Lower leg skin (tissue), 4 donors: ENCODE data around the gene ZSCAN5C. TPM values are rescaled to one million over a fixed set of nuclear protein-coding genes. Genes with fewer than 3 reads are reported as not detected.
"Not testable (repeated sequence)": the region's sequence is repeated elsewhere in the genome, so short reads cannot be mapped to it uniquely, and the experiment has no call there.

Source experiments
- DNase-seq, 2 donors: peaks; one replicate each; pipeline ENCODE4 v3.0.0-alpha.2; 2019; ENCODE audit warnings: low spot score in 2 of 2
- H3K4me3 ChIP-seq: fragments of 200-600 bp; sonication (generic); 2 replicates; pipeline ENCODE4 v1.5.1; 2017; ENCODE audit warnings: mild to moderate bottlenecking, low read depth; ENCODE audit not compliant: poor library complexity, severe bottlenecking
- CTCF ChIP-seq, 3 donors: fragments of 450-650 bp; IDR thresholded peaks; one replicate each; pipeline ENCODE4 v1.5.1; 2016; ENCODE audit warnings: antibody characterized with exemption in 3 of 3, mild to moderate bottlenecking in 3 of 3, moderate library complexity in 2 of 3
- POLR2A ChIP-seq, 2 donors: fragments of 450-650 bp; IDR thresholded peaks; one replicate each; pipeline ENCODE4 v1.6.1; 2016 to 2017; ENCODE audit warnings: antibody characterized with exemption in 2 of 2, mild to moderate bottlenecking in 1 of 2, moderate library complexity in 1 of 2
- WGBS, 2 donors: methylation state at CpG; one replicate each; pipeline ENCODE4 v1.1.5; 2018; 5-methylcytosine and 5-hydroxymethylcytosine counted together
- intact Hi-C: fragments of 100-400 bp; cut with DNase I; formaldehyde crosslinking; loops from one replicate; pipeline ENCODE4 v1.15.0; 2023; ENCODE audit warnings: low total_unique reads
- total RNA-seq, 4 donors: library from RNA; depleted of rRNA; stranded (reverse); fragments of >200 nt; gene quantifications; one replicate each; pipeline ENCODE4 v1.1.0, GENCODE V29; 2016

Gene ZSCAN5C
- total RNA-seq, 4 donors from 2014 or later, result not detected

DNA sequence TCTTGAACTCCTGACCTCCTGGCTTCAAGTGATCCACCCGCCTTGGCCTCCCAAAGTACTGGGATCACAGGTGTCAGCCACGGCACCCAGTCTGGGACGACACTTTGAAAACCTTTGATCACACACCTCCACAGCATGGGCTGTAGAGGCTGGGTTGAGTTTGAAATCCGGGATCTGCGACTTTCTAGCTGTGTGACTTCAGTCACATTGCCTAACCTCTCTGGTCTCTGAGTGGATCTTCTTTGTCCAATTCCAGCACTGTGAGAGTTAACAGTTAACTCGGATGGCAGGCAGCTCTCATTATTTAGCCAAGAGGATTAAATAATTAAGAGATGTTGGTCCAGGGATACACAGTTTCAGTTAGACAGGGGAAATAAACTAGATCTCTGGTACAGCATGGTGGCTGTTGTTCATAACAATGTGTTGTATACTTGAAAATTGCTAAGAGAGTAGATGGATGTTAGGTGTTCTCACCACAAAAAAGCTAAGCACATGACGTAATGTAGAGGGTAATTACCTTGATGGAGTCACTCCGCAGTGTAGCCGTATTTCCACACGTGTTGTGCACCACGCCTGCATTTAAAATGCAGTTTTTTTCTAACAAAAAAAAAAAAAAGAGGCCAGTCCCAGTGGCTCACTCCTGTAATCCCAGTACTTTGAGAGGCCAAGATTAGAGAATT, 24.4 kb upstream of the ZSCAN5C start:
- DNase-seq, result no peak
- H3K4me3 ChIP-seq, result no peak overlapping the region
- TF ChIP-seq POLR2A (IDR thresholded peaks at IDR 0.05) (no peak), CTCF (IDR thresholded peaks at IDR 0.05) (no peak)
- intact Hi-C loops, result no loop called here
- WGBS, 2 donors, result 48 to 55% methylated on average over 11 of the region's 11 CpGs

- TF ChIP-seq POLR2A (IDR thresholded peaks at IDR 0.05) (no peak), CTCF (IDR thresholded peaks at IDR 0.05) (no peak)
- no peak for DNase-seq
- no peak overlapping the region for H3K4me3 ChIP-seq
- WGBS, 2 donors, result 83 to 84% methylated on average over 17 of the region's 17 CpGs
- intact Hi-C loops, result no loop called here
These were observed 12.3 kb upstream of the ZSCAN5C start for GRCh38 chr19:56189785-56190184.

- no peak overlapping the region for H3K4me3 ChIP-seq
- 75 to 77% methylated on average over 7 of the region's 7 CpGs for WGBS, 2 donors
- intact Hi-C loops, result no loop called here
- no peak for DNase-seq
- TF ChIP-seq CTCF (IDR thresholded peaks at IDR 0.05) (no peak), POLR2A (IDR thresholded peaks at IDR 0.05) (no peak)
These were observed 11.0 kb upstream of the ZSCAN5C start for GRCh38 chr19:56191115-56191514.

DNA sequence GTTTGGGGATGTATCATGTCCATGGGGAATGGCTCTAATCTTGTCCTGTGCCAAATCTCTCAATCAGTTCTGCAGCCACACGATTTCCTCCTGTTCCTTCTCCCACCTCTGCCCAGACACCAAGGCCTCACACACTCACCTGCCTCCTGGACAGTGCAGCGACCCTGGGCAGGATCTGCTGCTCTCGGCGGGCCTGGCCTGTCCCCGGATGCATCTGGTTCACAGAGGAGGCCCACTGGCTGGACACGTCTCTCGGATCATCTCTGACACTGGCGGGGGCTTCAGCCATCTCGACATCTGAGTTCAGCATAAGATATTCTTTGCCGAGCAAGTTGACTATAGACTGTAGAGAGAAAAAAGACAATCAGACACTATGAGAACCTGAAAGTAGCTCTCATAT, 10.4 kb upstream of the ZSCAN5C start:
- H3K4me3 ChIP-seq, result no peak overlapping the region
- TF ChIP-seq CTCF (IDR thresholded peaks at IDR 0.05) (no peak), POLR2A (IDR thresholded peaks at IDR 0.05) (no peak)
- no peak for DNase-seq
- 84 to 85% methylated on average over 10 of the region's 10 CpGs for WGBS, 2 donors
- intact Hi-C loops, result no loop called here

- no peak for TF ChIP-seq POLR2A (IDR thresholded peaks at IDR 0.05)
- no peak for TF ChIP-seq CTCF (IDR thresholded peaks at IDR 0.05)
- no peak for DNase-seq
- H3K4me3 ChIP-seq, result no peak overlapping the region
- WGBS, 2 donors, result 77 to 89% methylated on average over 12 of the region's 12 CpGs
- intact Hi-C loops, result no loop called here
These were observed 8.0 kb upstream of the ZSCAN5C start for GRCh38 chr19:56193981-56194640.

GRCh38 chr19:56197646-56198045, 4.4 kb upstream of the ZSCAN5C start, which contains the start of gene ZSCAN5B:
ZSCAN5B (minus strand) TSS chr19:56197783; CDS start chr19:56193052, 4,731 bp downstream.
- H3K4me3 ChIP-seq, intact Hi-C loops, DNase-seq: not testable (repeated sequence)
- 85 to 90% methylated on average over 22 to 23 of the region's 23 CpGs for WGBS, 2 donors
